GM12878 (cell line): ENCODE data around the gene PCDHGA1. TPM values are rescaled to one million over a fixed set of nuclear protein-coding genes. Genes with fewer than 3 reads are reported as not detected.

Experiments
- BCLAF1 ChIP-seq: fragments of 450-650 bp; IDR thresholded peaks from 2 replicates; pipeline ENCODE4 v1.6.1; 2017; ENCODE audit warnings: antibody characterized with exemption, mild to moderate bottlenecking, moderate library complexity
- BHLHE40 ChIP-seq, 2 experiments: fragments of 450-650 bp in 1 of 2; IDR thresholded peaks; 2 replicates each; pipeline ENCODE4 v1.6.1; 2011 to 2017; ENCODE audit warnings: low read depth in 2 of 2, borderline replicate concordance in 1 of 2, improper control_type of control experiment in 1 of 2, low read length in 1 of 2, mild to moderate bottlenecking in 1 of 2
- CBFB ChIP-seq: IDR thresholded peaks from 2 replicates; pipeline ENCODE4 v1.6.1; 2016; ENCODE audit warnings: antibody characterized with exemption, low read depth
- CHD4 ChIP-seq: fragments of 200-600 bp; sonication (generic); IDR thresholded peaks from 2 replicates; pipeline ENCODE4 v1.6.1; 2016; ENCODE audit warnings: mild to moderate bottlenecking
- CTCF ChIP-seq, 3 experiments: IDR thresholded peaks in 2 of 3; conservative IDR thresholded peaks in 1 of 3; 2 replicates each; pipeline ENCODE4 v1.5.1; 2011; ENCODE audit warnings: low read depth in 3 of 3, low read length in 3 of 3, mild to moderate bottlenecking in 3 of 3, control low read depth in 2 of 3, moderate library complexity in 2 of 3, inconsistent platforms in 1 of 3, mixed read lengths in 1 of 3; ENCODE audit not compliant: control insufficient read depth in 2 of 3, insufficient read depth in 1 of 3; ENCODE audit errors: extremely low read depth in 1 of 3
- EZH2 ChIP-seq: IDR thresholded peaks from 2 replicates; pipeline ENCODE4 v1.6.1; 2012; ENCODE audit warnings: low read depth, mild to moderate bottlenecking, control low read depth, inconsistent platforms, low read length, borderline replicate concordance; ENCODE audit not compliant: control insufficient read depth
- IRF4 ChIP-seq: IDR thresholded peaks from 2 replicates; pipeline ENCODE4 v1.6.1; 2011; ENCODE audit warnings: low read depth, low read length
- MEF2A ChIP-seq: IDR thresholded peaks from 2 replicates; pipeline ENCODE4 v1.6.1; 2011; ENCODE audit warnings: low read depth, mild to moderate bottlenecking, low read length, moderate library complexity; ENCODE audit not compliant: insufficient read depth
- MXI1 ChIP-seq: fragments of 150-350 bp; IDR thresholded peaks from 2 replicates; pipeline ENCODE4 v1.6.1; 2011; ENCODE audit warnings: low read depth, mild to moderate bottlenecking, inconsistent platforms, low read length, improper control_type of control experiment
- MYC ChIP-seq: IDR thresholded peaks from 2 replicates; pipeline ENCODE4 v1.6.1; 2011; ENCODE audit warnings: mild to moderate bottlenecking, low read length, moderate library complexity, inconsistent platforms; ENCODE audit not compliant: insufficient read depth, insufficient replicate concordance, insufficient read length, severe bottlenecking
- NFYA ChIP-seq: IDR thresholded peaks from 2 replicates; pipeline ENCODE4 v1.6.1; 2011; ENCODE audit warnings: low read depth, mild to moderate bottlenecking, low read length, improper control_type of control experiment, borderline replicate concordance
- NFYB ChIP-seq: IDR thresholded peaks from 2 replicates; pipeline ENCODE4 v1.6.1; 2011; ENCODE audit warnings: low read depth, mild to moderate bottlenecking, low read length, improper control_type of control experiment, moderate library complexity; ENCODE audit not compliant: insufficient read depth
- NR2C1 ChIP-seq: fragments of 450-650 bp; IDR thresholded peaks from 2 replicates; pipeline ENCODE4 v1.6.1; 2017; ENCODE audit warnings: antibody characterized with exemption, mild to moderate bottlenecking, moderate library complexity
- PAX5 ChIP-seq: IDR thresholded peaks from 2 replicates; pipeline ENCODE4 v1.6.1; 2011; ENCODE audit warnings: low read depth, low read length, borderline replicate concordance
- POLR2A ChIP-seq: IDR thresholded peaks from 2 replicates; pipeline ENCODE4 v1.6.1; 2011; ENCODE audit warnings: low read depth, mild to moderate bottlenecking, low read length
- RBBP5 ChIP-seq: fragments of 200-600 bp; sonication (generic); conservative IDR thresholded peaks from 2 replicates; pipeline ENCODE4 v1.6.1; 2016
- RFX5 ChIP-seq: IDR thresholded peaks from 2 replicates; pipeline ENCODE4 v1.6.1; 2011; ENCODE audit warnings: low read depth, low read length, improper control_type of control experiment
- SKIL ChIP-seq: fragments of 450-650 bp; IDR thresholded peaks from 2 replicates; pipeline ENCODE4 v1.6.1; 2017; ENCODE audit warnings: mild to moderate bottlenecking, low read depth, inconsistent platforms; ENCODE audit not compliant: poor library complexity, severe bottlenecking
- SRF ChIP-seq, 2 experiments: IDR thresholded peaks; 2 replicates each; pipeline ENCODE4 v1.6.1; 2011; ENCODE audit warnings: low read depth in 2 of 2, low read length in 2 of 2, mild to moderate bottlenecking in 1 of 2, moderate library complexity in 1 of 2
- TBL1XR1 ChIP-seq: IDR thresholded peaks from 2 replicates; pipeline ENCODE4 v1.6.1; 2012; ENCODE audit warnings: low read depth, low read length, improper control_type of control experiment
- TCF7 ChIP-seq: IDR thresholded peaks from 2 replicates; pipeline ENCODE4 v1.6.1; 2014; ENCODE audit warnings: antibody characterized with exemption, borderline replicate concordance
- YY1 ChIP-seq: IDR thresholded peaks from 2 replicates; pipeline ENCODE4 v1.6.1; 2011; ENCODE audit warnings: low read depth, mild to moderate bottlenecking, low read length
- ZNF384 ChIP-seq: IDR thresholded peaks from 2 replicates; pipeline ENCODE4 v1.6.1; 2012; ENCODE audit warnings: low read depth, mild to moderate bottlenecking, low read length, improper control_type of control experiment, borderline replicate concordance
- polyA plus RNA-seq, 11 experiments: library from polyadenylated mRNA; depleted of rRNA in 4 of 11; unstranded in 6 of 11; stranded (reverse) in 5 of 11; fragments of >200 nt; fragmentation: Nextera tagmentation in 4 of 11; fragmentation: Illumina TruSeq in 1 of 11; extraction: Ambion mirVana in 4 of 11; extraction: Trizol in 1 of 11; gene quantifications; 1 replicate in 1 of 11; 2 replicates in 10 of 11; pipeline versions ENCODE4 v1.2.1 to v1.2.3, GENCODE V29; 2011 to 2016; ENCODE audit warnings: inconsistent platforms in 2 of 11, missing spikeins in 2 of 11, low read depth in 1 of 11
- total RNA-seq, 4 experiments: library from RNA; depleted of rRNA in 3 of 4; stranded (reverse); fragments of >200 nt in 3 of 4; fragmentation: Illumina TruSeq in 1 of 4; extraction: Trizol in 1 of 4; gene quantifications; 2 replicates each; pipeline versions ENCODE4 v1.2.1 to v1.2.3, GENCODE V29; 2013 to 2021

The PCDHGA1 gene
- total and polyA plus RNA-seq, 10 of the 15 experiments (the other 5 are each of a cell fraction or from before 2014, with no cell fraction given): 0.02 to 0.51 (median 0.19) TPM; not detected in 3

GRCh38 chr5:141507387-141508091, 177.2 kb downstream of the PCDHGA1 start (continued):
- TF ChIP-seq TCF7 (no peak), RFX5 (no peak), BHLHE40 (IDR thresholded peaks at IDR 0.05; ENCODE audit: borderline replicate concordance in 1 of 2, low read depth in 2 of 2, low read length in 1 of 2) (0 out of 4 replicates have a peak, but pooled peaks of 1 of the 2 experiments have one; percentile 11), YY1 (peak; percentile 19; the same call in 1 of the 2 replicates), PAX5 (peak; percentile 26; the same call in 1 of the 2 replicates), POLR2A (no peak; the same call in 1 of the 2 replicates), TBL1XR1 (0 out of 2 replicates have a peak, but pooled peaks have one; percentile 47), ZNF384 (no peak), SKIL (no peak), CBFB (peak; percentile 35; the same call in 1 of the 2 replicates), BCLAF1 (no peak), MYC (no peak), NR2C1 (no peak; the same call in 1 of the 2 replicates), IRF4 (0 out of 2 replicates have a peak, but pooled peaks have one; percentile 14), CHD4 (no peak), NFYB (no peak), EZH2 (no peak), SRF (IDR thresholded peaks at IDR 0.05; ENCODE audit: low read depth in 2 of 2, low read length in 2 of 2) (no peak), MXI1 (no peak), MEF2A (peak; percentile 64), NFYA (no peak), CTCF (IDR thresholded peaks at IDR 0.05 in 2 of 3, conservative IDR thresholded peaks at IDR 0.05 in 1 of 3; ENCODE audit: control insufficient read depth in 2 of 3, extremely low read depth in 1 of 3, insufficient read depth in 1 of 3, low read depth in 3 of 3, low read length in 3 of 3) (no peak), RBBP5 (no peak)
